ENCODE results near the gene OR1F1. TPM values are rescaled to one million over a fixed set of nuclear protein-coding genes. Genes with fewer than 3 reads are reported as not detected.

The OR1F1 gene
- total and polyA plus RNA-seq, 4 donors = not detected

- peaks cover 6 to 19% of the 10 kb centered on the region in 2 donors for H3K36me3 ChIP-seq (ENCODE audit: control insufficient read depth in 1 of 2, insufficient read depth in 2 of 2, low read length in 1 of 2)
- peaks cover 23% of the 10 kb centered on the region for H3K9me3 ChIP-seq (ENCODE audit: control insufficient read depth, low read length)
- intact Hi-C loops (cut with DNase I) = no loop called here
- H3K27me3 ChIP-seq (ENCODE audit: control insufficient read depth in 1 of 2, insufficient read depth in 2 of 2, low read length in 1 of 2) = no peaks in the 10 kb centered on the region
- 90 to 93% methylated on average over 10 of the region's 10 CpGs for WGBS, 2 donors
- DNase-seq (no peak), ATAC-seq (ENCODE audit: low FRiP score) (no peak)
- no peaks in the 10 kb centered on the region for H3K4me1 ChIP-seq (ENCODE audit: control insufficient read depth in 1 of 2, insufficient read depth in 2 of 2, low read length in 2 of 2)
- H3K27ac ChIP-seq (ENCODE audit: low read depth in 1 of 2, low read length in 2 of 2) = no peak overlapping the region
- H3K4me3 ChIP-seq (ENCODE audit: low read length in 2 of 2) = no peak overlapping the region
These were observed 32.8 kb downstream of the OR1F1 start for GRCh38 chr16:3220839-3221238.

DNA sequence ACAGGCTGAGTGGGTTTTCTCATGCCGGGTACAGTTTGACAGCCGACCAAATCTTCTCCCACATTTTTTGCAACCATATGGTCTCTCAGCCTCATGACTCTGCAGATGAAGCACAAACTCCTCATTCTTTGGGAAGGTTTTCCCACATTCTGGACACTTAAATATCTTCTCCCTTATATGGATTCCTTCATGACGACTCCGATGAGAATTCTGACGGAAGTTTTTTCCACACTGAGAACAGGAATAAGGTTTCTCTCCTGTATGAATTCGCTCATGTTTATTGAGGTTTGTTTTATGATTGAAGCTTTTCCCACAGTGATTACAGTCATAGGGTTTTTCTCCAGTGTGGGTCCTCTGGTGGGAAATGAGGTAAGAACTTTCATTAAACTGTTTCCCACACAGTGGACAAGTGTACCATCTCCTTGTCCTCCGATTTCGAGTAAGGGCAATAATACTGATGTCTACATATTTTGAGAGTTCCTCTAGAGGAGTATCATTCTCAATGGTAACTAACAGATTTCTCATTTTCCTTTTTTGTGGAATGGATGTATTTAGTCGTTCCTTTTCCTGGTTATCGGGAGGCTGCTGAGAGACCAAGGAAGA, 36.0 kb downstream of the OR1F1 start:
- peak overlapping the region in 1 of 2 donors; percentile 31 for H3K4me3 ChIP-seq (ENCODE audit: low read length in 2 of 2)
- peaks cover 10 to 19% of the 10 kb centered on the region in 2 donors for H3K36me3 ChIP-seq (ENCODE audit: control insufficient read depth in 1 of 2, insufficient read depth in 2 of 2, low read length in 1 of 2)
- H3K27me3 ChIP-seq (ENCODE audit: control insufficient read depth in 1 of 2, insufficient read depth in 2 of 2, low read length in 1 of 2) = no peaks in the 10 kb centered on the region
- H3K9me3 ChIP-seq (ENCODE audit: control insufficient read depth, low read length) = peaks cover 27% of the 10 kb centered on the region
- DNase-seq (no peak), ATAC-seq (ENCODE audit: low FRiP score) (no peak)
- no peaks in the 10 kb centered on the region for H3K4me1 ChIP-seq (ENCODE audit: control insufficient read depth in 1 of 2, insufficient read depth in 2 of 2, low read length in 2 of 2)
- intact Hi-C loops (cut with DNase I) = no loop called here
- WGBS, 2 donors = 96 to 97% methylated on average over 10 of the region's 10 CpGs
- no peak overlapping the region for H3K27ac ChIP-seq (ENCODE audit: low read depth in 1 of 2, low read length in 2 of 2)

- peaks cover 8 to 9% of the 10 kb centered on the region in 2 donors for H3K36me3 ChIP-seq (ENCODE audit: control insufficient read depth in 1 of 2, insufficient read depth in 2 of 2, low read length in 1 of 2)
- H3K4me3 ChIP-seq (ENCODE audit: low read length in 2 of 2) = peak overlapping the region; percentile 32 to 92
- H3K9me3 ChIP-seq (ENCODE audit: control insufficient read depth, low read length) = no peaks in the 10 kb centered on the region
- DNase-seq (no peak), ATAC-seq (ENCODE audit: low FRiP score) (no peak)
- 2 to 4% methylated on average over 18 of the region's 18 CpGs for WGBS, 2 donors
- intact Hi-C loops (cut with DNase I) = loop anchor here in 1 of 2 donors (5.0 kb wide), 1 partner anchor 43 kb away; no protein-coding TSS in a partner anchor
- H3K27ac ChIP-seq (ENCODE audit: low read depth in 1 of 2, low read length in 2 of 2) = peak overlapping the region in 1 of 2 donors; percentile 24
- no peaks in the 10 kb centered on the region for H3K27me3 ChIP-seq (ENCODE audit: control insufficient read depth in 1 of 2, insufficient read depth in 2 of 2, low read length in 1 of 2)
- no peaks in the 10 kb centered on the region for H3K4me1 ChIP-seq (ENCODE audit: control insufficient read depth in 1 of 2, insufficient read depth in 2 of 2, low read length in 2 of 2)
These were observed 46.5 kb downstream of the OR1F1 start for GRCh38 chr16:3234543-3234856.

GRCh38 chr16:3234857-3235561, 47.0 kb downstream of the OR1F1 start, which contains the start of gene ZNF200:
TSS of gene ZNF200 (minus strand) at chr16:3235158. CDS start at chr16:3233755, 1,403 bp downstream.
- Histone ChIP-seq H3K27ac (ENCODE audit: low read depth in 1 of 2, low read length in 2 of 2) (peak within 1 kb of the TSS; percentile 18 to 91), H3K9me3 (ENCODE audit: control insufficient read depth, low read length) (no peaks in the 10 kb centered on the region), H3K4me1 (ENCODE audit: control insufficient read depth in 1 of 2, insufficient read depth in 2 of 2, low read length in 2 of 2) (no peaks in the 10 kb centered on the region), H3K27me3 (ENCODE audit: control insufficient read depth in 1 of 2, insufficient read depth in 2 of 2, low read length in 1 of 2) (no peaks in the 10 kb centered on the region), H3K4me3 (ENCODE audit: low read length in 2 of 2) (peak within 1 kb of the TSS; percentile 32 to 92), H3K36me3 (ENCODE audit: control insufficient read depth in 1 of 2, insufficient read depth in 2 of 2, low read length in 1 of 2) (peaks cover 8 to 9% of the 10 kb centered on the region in 2 donors)
- DNase-seq (peak; percentile 98 to 99), ATAC-seq (ENCODE audit: low FRiP score) (peak; percentile 99)
- 0% methylated on average over 46 to 59 of the region's 59 CpGs for WGBS, 2 donors
- intact Hi-C loops (cut with DNase I) = loop anchor here in 1 of 2 donors (5.0 kb wide), 1 partner anchor 42 kb away; no protein-coding TSS in a partner anchor

DNA sequence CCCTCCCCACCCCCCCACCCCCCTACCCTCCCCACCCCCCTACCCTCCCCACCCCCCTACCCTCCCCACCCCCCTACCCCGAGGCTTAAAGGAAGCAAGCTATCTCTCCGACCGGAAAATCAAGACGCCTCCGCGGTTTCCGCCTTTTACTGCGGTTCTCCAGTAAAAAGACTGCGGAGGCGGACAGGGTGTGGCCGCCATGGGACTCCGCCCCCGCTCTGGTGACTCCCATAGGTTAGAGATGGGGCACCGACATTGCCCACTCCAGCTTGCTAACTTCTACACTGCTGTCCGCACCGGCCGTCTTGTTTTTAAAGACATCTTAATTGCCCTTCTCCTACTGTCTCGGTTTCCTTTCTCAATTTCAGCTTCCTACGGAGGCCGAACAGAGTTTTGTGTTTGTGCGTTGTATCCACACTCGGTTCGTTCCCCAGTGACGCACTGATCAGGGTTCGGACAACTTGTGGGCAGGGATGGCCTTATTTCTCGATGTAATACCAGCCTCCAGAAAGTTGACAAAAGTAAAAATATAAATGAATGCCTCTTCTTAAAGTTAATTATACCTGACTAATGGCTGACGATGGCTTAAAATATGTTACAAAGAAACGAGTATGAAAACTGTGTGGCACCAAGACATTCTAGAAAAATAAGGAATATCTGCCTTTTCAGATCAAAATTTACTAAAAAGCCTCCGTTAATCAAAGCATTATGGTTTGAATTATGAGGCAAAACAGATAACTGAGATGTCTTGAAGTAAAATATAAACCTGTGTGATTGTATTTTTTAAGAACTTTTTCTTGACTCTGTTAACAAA, 48.1 kb downstream of the OR1F1 start:
- no peak overlapping the region for H3K4me3 ChIP-seq (ENCODE audit: low read length in 2 of 2)
- intact Hi-C loops (cut with DNase I) = no loop called here
- ATAC-seq (ENCODE audit: low FRiP score) (no peak), DNase-seq (peak; percentile 68 to 86)
- H3K27me3 ChIP-seq (ENCODE audit: control insufficient read depth in 1 of 2, insufficient read depth in 2 of 2, low read length in 1 of 2) = no peaks in the 10 kb centered on the region
- 84 to 87% methylated on average over 25 to 29 of the region's 29 CpGs for WGBS, 2 donors
- no peak overlapping the region for H3K27ac ChIP-seq (ENCODE audit: low read depth in 1 of 2, low read length in 2 of 2)
- peaks cover 8 to 9% of the 10 kb centered on the region in 2 donors for H3K36me3 ChIP-seq (ENCODE audit: control insufficient read depth in 1 of 2, insufficient read depth in 2 of 2, low read length in 1 of 2)
- H3K9me3 ChIP-seq (ENCODE audit: control insufficient read depth, low read length) = no peaks in the 10 kb centered on the region
- H3K4me1 ChIP-seq (ENCODE audit: control insufficient read depth in 1 of 2, insufficient read depth in 2 of 2, low read length in 2 of 2) = no peaks in the 10 kb centered on the region

DNA sequence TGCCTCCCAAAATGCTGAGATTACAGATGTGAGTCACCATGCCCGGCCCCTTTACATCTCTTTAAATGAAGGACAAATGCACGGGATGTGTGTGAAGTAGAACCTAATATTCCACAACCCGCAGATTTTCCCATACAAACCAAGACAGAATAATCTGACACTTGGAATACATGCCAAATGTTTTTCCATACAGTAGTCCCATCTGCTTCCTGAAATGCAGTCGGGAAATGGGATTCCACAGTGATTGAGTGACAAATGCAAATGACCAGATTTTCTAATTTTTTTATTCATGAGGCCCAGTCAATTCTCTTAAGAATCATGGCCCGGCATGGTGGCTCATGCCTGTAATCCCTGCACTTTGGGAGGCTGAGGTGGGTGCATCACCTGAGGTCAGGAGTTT, 53.8 kb downstream of the OR1F1 start:
- ATAC-seq (ENCODE audit: low FRiP score) = no peak
- no peaks in the 10 kb centered on the region for H3K4me1 ChIP-seq (ENCODE audit: control insufficient read depth in 1 of 2, insufficient read depth in 2 of 2, low read length in 2 of 2)
- no peak overlapping the region for H3K4me3 ChIP-seq (ENCODE audit: low read length in 2 of 2)
- H3K9me3 ChIP-seq (ENCODE audit: control insufficient read depth, low read length) = no peaks in the 10 kb centered on the region
- no peaks in the 10 kb centered on the region for H3K27me3 ChIP-seq (ENCODE audit: control insufficient read depth in 1 of 2, insufficient read depth in 2 of 2, low read length in 1 of 2)
- DNase-seq = no peak
- no peak overlapping the region for H3K27ac ChIP-seq (ENCODE audit: low read depth in 1 of 2, low read length in 2 of 2)
- intact Hi-C loops (cut with DNase I) = no loop called here
- 75 to 79% methylated on average over 5 of the region's 5 CpGs for WGBS, 2 donors
- H3K36me3 ChIP-seq (ENCODE audit: control insufficient read depth in 1 of 2, insufficient read depth in 2 of 2, low read length in 1 of 2) = no peaks in the 10 kb centered on the region

DNA sequence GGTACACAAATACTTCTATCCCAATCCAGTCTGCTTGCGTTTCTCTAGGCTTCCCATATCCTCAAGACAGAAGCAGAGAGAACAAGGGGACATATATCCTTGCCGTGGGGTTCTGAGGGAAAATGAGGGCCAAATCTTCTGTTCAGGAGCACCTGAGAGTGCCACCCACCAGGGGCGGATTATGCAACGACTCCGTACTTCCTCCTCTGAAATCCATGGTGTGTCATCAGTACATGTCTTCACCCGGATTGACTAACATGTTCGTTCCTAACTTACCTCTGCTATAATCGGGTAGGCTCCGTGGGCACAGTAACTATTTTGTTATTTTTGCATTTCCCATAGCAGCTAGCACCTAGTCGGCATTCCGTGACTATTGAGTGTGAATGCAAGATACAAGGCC, 54.7 kb downstream of the OR1F1 start:
- no peak overlapping the region for H3K4me3 ChIP-seq (ENCODE audit: low read length in 2 of 2)
- ATAC-seq (ENCODE audit: low FRiP score) = no peak
- 80 to 88% methylated on average over 11 of the region's 11 CpGs for WGBS, 2 donors

GRCh38 chr16:3243882-3244281, 55.9 kb downstream of the OR1F1 start:
- no peak for DNase-seq
- Histone ChIP-seq H3K4me1 (ENCODE audit: control insufficient read depth in 1 of 2, insufficient read depth in 2 of 2, low read length in 2 of 2) (no peaks in the 10 kb centered on the region), H3K27ac (ENCODE audit: low read depth in 1 of 2, low read length in 2 of 2) (no peak overlapping the region), H3K27me3 (ENCODE audit: control insufficient read depth in 1 of 2, insufficient read depth in 2 of 2, low read length in 1 of 2) (no peaks in the 10 kb centered on the region), H3K36me3 (ENCODE audit: control insufficient read depth in 1 of 2, insufficient read depth in 2 of 2, low read length in 1 of 2) (no peaks in the 10 kb centered on the region), H3K4me3 (ENCODE audit: low read length in 2 of 2) (no peak overlapping the region), H3K9me3 (ENCODE audit: control insufficient read depth, low read length) (no peaks in the 10 kb centered on the region)
- WGBS, 2 donors = 69 to 76% methylated on average over 6 of the region's 6 CpGs
- no peak for ATAC-seq (ENCODE audit: low FRiP score)
- intact Hi-C loops (cut with DNase I) = no loop called here

More for the DNA sequence above, 54.7 kb downstream of the OR1F1 start:
- Histone ChIP-seq H3K9me3 (ENCODE audit: control insufficient read depth, low read length) (no peaks in the 10 kb centered on the region), H3K27me3 (ENCODE audit: control insufficient read depth in 1 of 2, insufficient read depth in 2 of 2, low read length in 1 of 2) (no peaks in the 10 kb centered on the region), H3K27ac (ENCODE audit: low read depth in 1 of 2, low read length in 2 of 2) (no peak overlapping the region), H3K36me3 (ENCODE audit: control insufficient read depth in 1 of 2, insufficient read depth in 2 of 2, low read length in 1 of 2) (no peaks in the 10 kb centered on the region), H3K4me1 (ENCODE audit: control insufficient read depth in 1 of 2, insufficient read depth in 2 of 2, low read length in 2 of 2) (no peaks in the 10 kb centered on the region)
- intact Hi-C loops (cut with DNase I) = no loop called here
- no peak for DNase-seq
